HCT116 (cell line): ENCODE results near the gene PTPRF. TPM values are rescaled to one million over a fixed set of nuclear protein-coding genes. Genes with fewer than 3 reads are reported as not detected.

Experiments used
- ATAC-seq: fragments of 200-7000 bp; cut with Tn5 transposase; 2 replicates; pipeline ENCODE4 v1.9.1; 2020; ENCODE audit warnings: mild to moderate bottlenecking, moderate library complexity
- BruUV-seq: library from RNA; stranded (reverse); fragments of 400-500 nt; replicated peaks from 2 replicates; lab custom pipeline; 2021; lab: Mats Ljungman, UMichigan
- CTCF ChIA-PET: fragments of 300-600 bp; sonication (Branson Sonifier 250); formaldehyde crosslinking; loops from one replicate; lab custom pipeline; 2021; ENCODE audit warnings: antibody characterized with exemption; lab: Charles Lee
- POLR2A ChIA-PET: fragments of 300-600, 350-600 bp; sonication (Branson Sonifier 250); formaldehyde crosslinking; loops from one replicate; lab custom pipeline; 2021; ENCODE audit warnings: antibody characterized with exemption; lab: Charles Lee
- RAD21 ChIA-PET, 2 experiments: fragments of 300-600 bp; sonication (Branson Sonifier 250); formaldehyde crosslinking; loops; one replicate each; lab custom pipeline; 2023; ENCODE audit warnings: low total read pairs in 2 of 2; ENCODE audit not compliant: uncharacterized antibody in 2 of 2, unreplicated experiment in 2 of 2, low non-redundant PET in 1 of 2; lab: Charles Lee
- DNase-seq: peaks from one replicate; pipeline ENCODE4 v3.0.0-alpha.2; 2010; ENCODE audit warnings: low read depth, low spot score
- H2AFZ ChIP-seq: fragments of 200-600 bp; shearing (Covaris generic), sonication (generic); 2 replicates; pipeline ENCODE4 v1.6.1; 2017; ENCODE audit warnings: low read depth, mixed run types, mixed read lengths, antibody characterized with exemption, low read length; ENCODE audit not compliant: poor library complexity, severe bottlenecking
- H3K27ac ChIP-seq: 2 replicates; pipeline ENCODE4 v1.5.1; 2012; ENCODE audit warnings: low read depth, low read length
- H3K27me3 ChIP-seq: fragments of 200-600 bp; sonication (generic); 2 replicates; pipeline ENCODE4 v1.6.1; 2016; ENCODE audit warnings: mixed run types, low read length, mixed read lengths; ENCODE audit not compliant: insufficient read depth
- H3K36me3 ChIP-seq, 2 experiments: fragments of 200-500 bp in 1 of 2; fragments of 200-600 bp in 1 of 2; sonication (Bioruptor generic) in 1 of 2; sonication (generic) in 1 of 2; 2 replicates each; pipeline versions ENCODE4 v1.5.1 to v1.6.1; 2014 to 2016; ENCODE audit warnings: low read length in 2 of 2, inconsistent platforms in 1 of 2, mixed read lengths in 1 of 2, mixed run types in 1 of 2; ENCODE audit not compliant: insufficient read depth in 2 of 2, control insufficient read depth in 1 of 2
- H3K4me1 ChIP-seq, 2 experiments: fragments of 200-600 bp in 1 of 2; sonication (generic) in 1 of 2; 2 replicates each; pipeline versions ENCODE4 v1.5.1 to v1.6.1; 2012 to 2017; ENCODE audit warnings: low read length in 2 of 2, inconsistent platforms in 1 of 2, mild to moderate bottlenecking in 1 of 2, mixed read lengths in 1 of 2, mixed run types in 1 of 2, moderate library complexity in 1 of 2; ENCODE audit not compliant: insufficient read depth in 2 of 2, control insufficient read depth in 1 of 2
- H3K4me2 ChIP-seq: fragments of 200-600 bp; sonication (generic); 2 replicates; pipeline ENCODE4 v1.6.1; 2017; ENCODE audit warnings: mixed run types, low read length, mixed read lengths
- H3K4me3 ChIP-seq, 2 experiments: fragments of 200-600 bp in 1 of 2; sonication (generic) in 1 of 2; replicated peaks in 1 of 2; 2 replicates each; pipeline ENCODE4 v1.5.1; 2011 to 2016; ENCODE audit warnings: low read length in 2 of 2, control low read depth in 1 of 2, low read depth in 1 of 2, mild to moderate bottlenecking in 1 of 2, mixed read lengths in 1 of 2, mixed run types in 1 of 2
- H3K79me2 ChIP-seq: fragments of 200-600 bp; sonication (generic); 2 replicates; pipeline ENCODE4 v1.6.1; 2017; ENCODE audit warnings: mild to moderate bottlenecking, mixed run types, low read length, moderate library complexity, mixed read lengths; ENCODE audit not compliant: insufficient read depth
- H3K9ac ChIP-seq: fragments of 200-600 bp; sonication (generic); 2 replicates; pipeline ENCODE4 v1.6.1; 2016; ENCODE audit warnings: low read length, mixed read lengths
- H3K9me2 ChIP-seq: fragments of 200-600 bp; sonication (generic), shearing (Covaris generic); 2 replicates; pipeline ENCODE4 v1.6.1; 2017; ENCODE audit warnings: mixed run types, mild to moderate bottlenecking, moderate library complexity; ENCODE audit not compliant: insufficient read depth
- H3K9me3 ChIP-seq, 2 experiments: fragments of 200-500 bp in 1 of 2; fragments of 200-600 bp in 1 of 2; sonication (Bioruptor generic) in 1 of 2; sonication (generic) in 1 of 2; 2 replicates each; pipeline ENCODE4 v1.6.1; 2014 to 2017; ENCODE audit warnings: low read length in 2 of 2, mixed read lengths in 2 of 2, inconsistent platforms in 1 of 2, low read depth in 1 of 2, mild to moderate bottlenecking in 1 of 2, mixed run types in 1 of 2, moderate library complexity in 1 of 2; ENCODE audit not compliant: control insufficient read depth in 1 of 2, insufficient read depth in 1 of 2
- H4K20me1 ChIP-seq: fragments of 200-600 bp; sonication (generic), shearing (Covaris generic); 2 replicates; pipeline ENCODE4 v1.6.1; 2017; ENCODE audit warnings: mixed run types, mild to moderate bottlenecking, moderate library complexity; ENCODE audit not compliant: insufficient read depth
- CEBPB ChIP-seq: IDR thresholded peaks from 2 replicates; pipeline ENCODE4 v1.6.1; 2012; ENCODE audit warnings: low read depth
- EGR1 ChIP-seq: IDR thresholded peaks from 2 replicates; pipeline ENCODE4 v1.6.1; 2012; ENCODE audit warnings: low read depth
- ELF1 ChIP-seq: IDR thresholded peaks from 2 replicates; pipeline ENCODE4 v1.6.1; 2012; ENCODE audit warnings: low read depth, borderline replicate concordance
- EZH2 ChIP-seq: fragments of 200-600 bp; sonication (generic); IDR thresholded peaks from 2 replicates; pipeline ENCODE4 v1.6.1; 2017; ENCODE audit warnings: antibody characterized with exemption, mixed run types
- EZH2phosphoT487 ChIP-seq: fragments of 200-600 bp; IDR thresholded peaks from 2 replicates; pipeline ENCODE4 v1.6.1; 2018; ENCODE audit warnings: antibody characterized with exemption, borderline replicate concordance
- FOSL1 ChIP-seq: IDR thresholded peaks from 2 replicates; pipeline ENCODE4 v1.6.1; 2012; ENCODE audit warnings: low read depth
- JUND ChIP-seq: IDR thresholded peaks from 2 replicates; pipeline ENCODE4 v1.6.1; 2012
- MAX ChIP-seq: IDR thresholded peaks from 2 replicates; pipeline ENCODE4 v1.6.1; 2012
- POLR2AphosphoS5 ChIP-seq: IDR thresholded peaks from 2 replicates; pipeline ENCODE4 v1.6.1; 2011; ENCODE audit warnings: mild to moderate bottlenecking, low read depth, low read length, moderate library complexity
- RAD21 ChIP-seq: IDR thresholded peaks from 2 replicates; pipeline ENCODE4 v1.6.1; 2012; ENCODE audit warnings: low read depth, mild to moderate bottlenecking
- REST ChIP-seq: IDR thresholded peaks from 2 replicates; pipeline ENCODE4 v1.6.1; 2012; ENCODE audit warnings: low read depth
- SIN3A ChIP-seq: IDR thresholded peaks from 2 replicates; pipeline ENCODE4 v1.6.1; 2012; ENCODE audit warnings: low read depth
- SP1 ChIP-seq: IDR thresholded peaks from 2 replicates; pipeline ENCODE4 v1.6.1; 2012; ENCODE audit warnings: low read depth
- TCF7L2 ChIP-seq: IDR thresholded peaks from 2 replicates; pipeline ENCODE4 v1.7.0; 2011; ENCODE audit warnings: borderline replicate concordance, inconsistent platforms; ENCODE audit not compliant: insufficient read depth, insufficient read length; ENCODE audit errors: extremely low read depth
- YY1 ChIP-seq: IDR thresholded peaks from 2 replicates; pipeline ENCODE4 v1.6.1; 2011; ENCODE audit warnings: low read length, low read depth, moderate library complexity, mild to moderate bottlenecking; ENCODE audit not compliant: insufficient replicate concordance; ENCODE audit errors: extremely low read depth
- ZBTB33 ChIP-seq: IDR thresholded peaks from 2 replicates; pipeline ENCODE4 v1.6.1; 2011; ENCODE audit warnings: mild to moderate bottlenecking, low read length, moderate library complexity; ENCODE audit not compliant: insufficient replicate concordance; ENCODE audit errors: extremely low read depth
- ZFX ChIP-seq: fragments of 450-650 bp; IDR thresholded peaks from 2 replicates; pipeline ENCODE4 v1.6.1; 2017
- ZNF274 ChIP-seq: fragments of 200-500 bp; sonication (Bioruptor generic); IDR thresholded peaks from 2 replicates; pipeline ENCODE4 v1.6.1; 2014; ENCODE audit warnings: mild to moderate bottlenecking, low read depth, low read length, inconsistent platforms
- intact Hi-C: fragments of 100-400 bp; cut with micrococcal nuclease; formaldehyde crosslinking; loops from 2 replicates; pipeline ENCODE4 v1.10.0; 2022
- total RNA-seq: library from RNA; stranded (reverse); gene quantifications from one replicate; pipeline ENCODE4 v1.2.1, GENCODE V29; 2021; ENCODE audit not compliant: unreplicated experiment

PTPRF gene
- total RNA-seq, 1 experiment from 2014 or later: 224 TPM

GRCh38 chr1:43650310-43651085 is 119.8 kb downstream of the PTPRF start:
- H3K27ac ChIP-seq: peak overlapping the region; percentile 83
- CTCF ChIA-PET: interaction anchor here (0.8 to 1.6 kb wide), 7 partner anchors 11 to 424 kb away, joined by 3 to 13 read pairs (median 3); partner anchors contain the start of gene ARTN
- intact Hi-C loops: loop anchor here (2.0 kb wide), 1 partner anchor 120 kb away; the partner anchor contains the start of gene PTPRF
- no TSS peak for BruUV-seq
- RAD21 ChIA-PET: interaction anchor here (0.6 to 1.0 kb wide), 3 partner anchors 101 to 397 kb away, joined by 3 to 6 read pairs (median 3); no protein-coding TSS in a partner anchor
- peak overlapping the region; percentile 62 to 86 for H3K4me3 ChIP-seq
- H3K4me1 ChIP-seq: peaks cover 7 to 26% of the 10 kb centered on the region in 2 experiments; a peak in 3 of 4 replicates
- H3K4me2 ChIP-seq: peak overlapping the region; percentile 72
- H2AFZ ChIP-seq: no peak overlapping the region
- H3K36me3 ChIP-seq: peaks cover 17% of the 10 kb centered on the region in 2 experiments
- ATAC-seq: peak; percentile 80
- H3K9ac ChIP-seq: peak overlapping the region; percentile 81
- H3K9me3 ChIP-seq: no peaks in the 10 kb centered on the region
- no peaks in the 10 kb centered on the region for H3K9me2 ChIP-seq
- H3K79me2 ChIP-seq: peaks cover 45% of the 10 kb centered on the region
- POLR2A ChIA-PET: interaction anchor here (0.7 to 2.3 kb wide), 24 partner anchors 9 to 1053 kb away, joined by 3 to 26 read pairs (median 5); partner anchors contain the start of genes ARTN, HYI, PTPRF and ST3GAL3
- peak; percentile 98 for DNase-seq
- no peaks in the 10 kb centered on the region for H4K20me1 ChIP-seq
- no peaks in the 10 kb centered on the region for H3K27me3 ChIP-seq
- TF ChIP-seq FOSL1 (no peak), SIN3A (peak; percentile 75), ZBTB33 (peak; percentile 78), RAD21 (no peak), ZNF274 (no peak), EZH2phosphoT487 (no peak), ELF1 (no peak), YY1 (peak; percentile 69), EGR1 (no peak), EZH2 (no peak), MAX (peak; percentile 39; the same call in 1 of the 2 replicates), SP1 (no peak; the same call in 1 of the 2 replicates), TCF7L2 (peak; percentile 26), ZFX (peak; percentile 81), POLR2AphosphoS5 (peak; percentile 99), JUND (no peak), CEBPB (no peak), REST (no peak)
